CD4-positive, alpha-beta memory T cell (primary cell): Measurements from ENCODE around the gene ASTN2. TPM values are rescaled to one million over a fixed set of nuclear protein-coding genes. Genes with fewer than 3 reads are reported as not detected.

ENCODE experiments used
- CTCF ChIA-PET: fragments of 350-600 bp; sonication (Branson Sonifier 250); formaldehyde crosslinking; loops from one replicate; lab custom pipeline; 2021; ENCODE audit warnings: inconsistent platforms; ENCODE audit not compliant: partially characterized antibody; lab: Charles Lee
- POLR2A ChIA-PET: fragments of 350-600 bp; sonication (Branson Sonifier 250); formaldehyde crosslinking; loops from one replicate; lab custom pipeline; 2021; ENCODE audit not compliant: partially characterized antibody; lab: Charles Lee
- DNase-seq, 5 donors: peaks; one replicate each; pipeline versions ENCODE4 v3.0.0 to v3.0.0-alpha.2; 2020 to 2022; ENCODE audit warnings: mixed read lengths in 1 of 5
- H3K27ac ChIP-seq: one replicate; pipeline ENCODE4 v1.7.0; 2013; ENCODE audit warnings: low read depth, low read length
- H3K27me3 ChIP-seq: 2 replicates; pipeline ENCODE4 v1.7.0; 2013; ENCODE audit warnings: mild to moderate bottlenecking, low read length, moderate library complexity; ENCODE audit not compliant: insufficient read depth
- H3K36me3 ChIP-seq: 2 replicates; pipeline ENCODE4 v1.7.0; 2013; ENCODE audit warnings: mild to moderate bottlenecking, low read length, moderate library complexity; ENCODE audit not compliant: insufficient read depth
- H3K4me1 ChIP-seq: 2 replicates; pipeline ENCODE4 v1.7.0; 2013; ENCODE audit warnings: mild to moderate bottlenecking, low read length, moderate library complexity; ENCODE audit not compliant: insufficient read depth
- H3K4me3 ChIP-seq, 2 donors: one replicate each; pipeline ENCODE4 v1.7.0; 2013; ENCODE audit warnings: low read length in 2 of 2, mild to moderate bottlenecking in 1 of 2
- H3K9me3 ChIP-seq, 2 donors: one replicate each; pipeline ENCODE4 v1.7.0; 2013; ENCODE audit warnings: low read length in 2 of 2, control low read depth in 1 of 2; ENCODE audit not compliant: control insufficient read depth in 1 of 2
- H3K27ac Mint-ChIP-seq, 7 donors: one replicate each; pipeline ENCODE4 v1.8.0; 2020 to 2021; ENCODE audit warnings: mixed read lengths in 7 of 7, mild to moderate bottlenecking in 6 of 7, inconsistent platforms in 3 of 7, moderate library complexity in 3 of 7
- H3K27me3 Mint-ChIP-seq, 2 donors: one replicate each; pipeline ENCODE4 v1.8.0; 2020 to 2021; ENCODE audit warnings: mixed read lengths in 2 of 2
- H3K36me3 Mint-ChIP-seq, 2 donors: one replicate each; pipeline ENCODE4 v1.8.0; 2020 to 2021; ENCODE audit warnings: mixed read lengths in 2 of 2, inconsistent platforms in 1 of 2, mild to moderate bottlenecking in 1 of 2
- H3K4me1 Mint-ChIP-seq, 4 donors: one replicate each; pipeline ENCODE4 v1.8.0; 2020 to 2021; ENCODE audit warnings: mixed read lengths in 4 of 4, mild to moderate bottlenecking in 1 of 4
- H3K4me3 Mint-ChIP-seq, 8 donors: one replicate each; pipeline ENCODE4 v1.8.0; 2020 to 2021; ENCODE audit warnings: mixed read lengths in 8 of 8, mild to moderate bottlenecking in 7 of 8, moderate library complexity in 6 of 8, inconsistent platforms in 3 of 8
- H3K9me3 Mint-ChIP-seq, 8 donors: one replicate each; pipeline ENCODE4 v1.8.0; 2020 to 2021; ENCODE audit warnings: mixed read lengths in 8 of 8, mild to moderate bottlenecking in 5 of 8, inconsistent platforms in 3 of 8, moderate library complexity in 1 of 8
- intact Hi-C: fragments of 100-400 bp; cut with micrococcal nuclease; formaldehyde crosslinking; loops from one replicate; pipeline ENCODE4 v1.15.1; 2023
- polyA plus RNA-seq, 2 donors: library from polyadenylated mRNA; unstranded; fragments of 300-500 nt; fragmentation: Illumina TruSeq; gene quantifications; one replicate each; pipeline ENCODE4 v1.2.3, GENCODE V29; 2021
- total RNA-seq, 2 experiments: library from RNA; stranded (reverse); gene quantifications; one replicate each; pipeline ENCODE4 v1.2.3, GENCODE V29; 2021

The ASTN2 gene
- total and polyA plus RNA-seq, 4 experiments from 2014 or later, result 2.7 to 5.9 (median 4.8) TPM

GRCh38 chr9:116379821-116380220, 1035.0 kb downstream of the ASTN2 start:
- POLR2A ChIA-PET, result no interaction called here
- no peaks in the 10 kb centered on the region for H3K36me3 ChIP-seq
- H3K27me3 ChIP-seq, result no peaks in the 10 kb centered on the region
- Mint-ChIP-seq H3K4me1 (no peaks in the 10 kb centered on the region), H3K27me3 (no peaks in the 10 kb centered on the region), H3K9me3 (no peaks in the 10 kb centered on the region), H3K27ac (no peak overlapping the region), H3K36me3 (no peaks in the 10 kb centered on the region), H3K4me3 (no peak overlapping the region)
- H3K4me3 ChIP-seq, result no peak overlapping the region
- DNase-seq, result no peak
- H3K4me1 ChIP-seq, result no peaks in the 10 kb centered on the region
- no peaks in the 10 kb centered on the region for H3K9me3 ChIP-seq
- CTCF ChIA-PET, result no interaction called here
- intact Hi-C loops, result no loop called here
- no peak overlapping the region for H3K27ac ChIP-seq

- CTCF ChIA-PET, result no interaction called here
- peaks cover 0 to 2% (median 0%) of the 10 kb centered on the region in 8 donors for H3K9me3 Mint-ChIP-seq
- Histone ChIP-seq H3K9me3 (no peaks in the 10 kb centered on the region), H3K36me3 (no peaks in the 10 kb centered on the region), H3K4me3 (no peak overlapping the region), H3K27ac (no peak overlapping the region), H3K27me3 (no peaks in the 10 kb centered on the region), H3K4me1 (no peaks in the 10 kb centered on the region)
- H3K4me3 Mint-ChIP-seq, result no peak overlapping the region
- POLR2A ChIA-PET, result no interaction called here
- H3K4me1 Mint-ChIP-seq, result no peaks in the 10 kb centered on the region
- intact Hi-C loops, result no loop called here
- H3K27me3 Mint-ChIP-seq, result no peaks in the 10 kb centered on the region
- no peaks in the 10 kb centered on the region for H3K36me3 Mint-ChIP-seq
- no peak for DNase-seq
- H3K27ac Mint-ChIP-seq, result no peak overlapping the region
Observed at GRCh38 chr9:116378873-116379272, 1036.0 kb downstream of the ASTN2 start.

GRCh38 chr9:116377179-116377798, 1037.6 kb downstream of the ASTN2 start:
- H3K4me1 Mint-ChIP-seq, result no peaks in the 10 kb centered on the region
- no peak overlapping the region for H3K27ac ChIP-seq
- CTCF ChIA-PET, result no interaction called here
- no peaks in the 10 kb centered on the region for H3K27me3 Mint-ChIP-seq
- no peaks in the 10 kb centered on the region for H3K9me3 ChIP-seq
- no peak overlapping the region for H3K27ac Mint-ChIP-seq
- no peak for DNase-seq
- H3K4me1 ChIP-seq, result no peaks in the 10 kb centered on the region
- H3K36me3 ChIP-seq, result no peaks in the 10 kb centered on the region
- no peak overlapping the region for H3K4me3 ChIP-seq
- no peaks in the 10 kb centered on the region for H3K36me3 Mint-ChIP-seq
- POLR2A ChIA-PET, result no interaction called here
- H3K4me3 Mint-ChIP-seq, result no peak overlapping the region
- H3K27me3 ChIP-seq, result no peaks in the 10 kb centered on the region
- H3K9me3 Mint-ChIP-seq, result peaks cover 0 to 3% (median 0%) of the 10 kb centered on the region in 8 donors
- intact Hi-C loops, result no loop called here
